Rectal smooth muscle tissue (tissue), 1 donor: ENCODE results near the gene TSG101.

Experiments used
- H3K27ac ChIP-seq: one replicate; pipeline ENCODE4 v1.7.0; 2013; ENCODE audit warnings: low read depth, low read length, inconsistent platforms
- H3K27me3 ChIP-seq: one replicate; pipeline ENCODE4 v1.7.0; 2013; ENCODE audit warnings: low read length; ENCODE audit not compliant: control insufficient read depth, insufficient read depth
- H3K36me3 ChIP-seq: one replicate; pipeline ENCODE4 v1.7.0; 2013; ENCODE audit warnings: low read length; ENCODE audit not compliant: control insufficient read depth, insufficient read depth
- H3K4me1 ChIP-seq: one replicate; pipeline ENCODE4 v1.7.0; 2013; ENCODE audit warnings: low read length; ENCODE audit not compliant: control insufficient read depth, insufficient read depth
- H3K4me3 ChIP-seq: one replicate; pipeline ENCODE4 v1.7.0; 2013; ENCODE audit warnings: low read length
- H3K9ac ChIP-seq: one replicate; pipeline ENCODE4 v1.7.0; 2013; ENCODE audit warnings: low read length

Gene TSG101

GRCh38 chr11:18455686-18456372 lies 70.9 kb downstream of the TSG101 start, which contains the start of gene LDHAL6A:
TSS of gene LDHAL6A (plus strand) at chr11:18455856. CDS start at chr11:18456681, 825 bp downstream.
- Histone ChIP-seq H3K36me3 (no peaks in the 10 kb centered on the region), H3K9ac (no peak within 1 kb of the TSS), H3K4me3 (no peak within 1 kb of the TSS)

GRCh38 chr11:18452927-18453326 lies 73.8 kb downstream of the TSG101 start:
- Histone ChIP-seq H3K27ac (no peak overlapping the region), H3K27me3 (no peaks in the 10 kb centered on the region), H3K4me1 (no peaks in the 10 kb centered on the region), H3K4me3 (no peak overlapping the region), H3K36me3 (no peaks in the 10 kb centered on the region), H3K9ac (no peak overlapping the region)

More at GRCh38 chr11:18455686-18456372, 70.9 kb downstream of the TSG101 start, which contains the start of gene LDHAL6A:
- Histone ChIP-seq H3K4me1 (no peaks in the 10 kb centered on the region), H3K27ac (no peak within 1 kb of the TSS), H3K27me3 (no peaks in the 10 kb centered on the region)

GRCh38 chr11:18449251-18449650 lies 77.5 kb downstream of the TSG101 start:
- Histone ChIP-seq H3K4me3 (no peak overlapping the region), H3K4me1 (no peaks in the 10 kb centered on the region), H3K27me3 (no peaks in the 10 kb centered on the region), H3K9ac (no peak overlapping the region), H3K27ac (no peak overlapping the region), H3K36me3 (no peaks in the 10 kb centered on the region)

GRCh38 chr11:18438691-18439090 lies 88.1 kb downstream of the TSG101 start:
- Histone ChIP-seq H3K9ac (no peak overlapping the region), H3K27ac (no peak overlapping the region), H3K36me3 (no peaks in the 10 kb centered on the region), H3K27me3 (no peaks in the 10 kb centered on the region), H3K4me3 (no peak overlapping the region), H3K4me1 (no peaks in the 10 kb centered on the region)
